ENCODE data around the gene MYMK. TPM values are rescaled to one million over a fixed set of nuclear protein-coding genes. Genes with fewer than 3 reads are reported as not detected.

MYMK gene
- total RNA-seq, 2 donors from 2014 or later: not detected

DNA sequence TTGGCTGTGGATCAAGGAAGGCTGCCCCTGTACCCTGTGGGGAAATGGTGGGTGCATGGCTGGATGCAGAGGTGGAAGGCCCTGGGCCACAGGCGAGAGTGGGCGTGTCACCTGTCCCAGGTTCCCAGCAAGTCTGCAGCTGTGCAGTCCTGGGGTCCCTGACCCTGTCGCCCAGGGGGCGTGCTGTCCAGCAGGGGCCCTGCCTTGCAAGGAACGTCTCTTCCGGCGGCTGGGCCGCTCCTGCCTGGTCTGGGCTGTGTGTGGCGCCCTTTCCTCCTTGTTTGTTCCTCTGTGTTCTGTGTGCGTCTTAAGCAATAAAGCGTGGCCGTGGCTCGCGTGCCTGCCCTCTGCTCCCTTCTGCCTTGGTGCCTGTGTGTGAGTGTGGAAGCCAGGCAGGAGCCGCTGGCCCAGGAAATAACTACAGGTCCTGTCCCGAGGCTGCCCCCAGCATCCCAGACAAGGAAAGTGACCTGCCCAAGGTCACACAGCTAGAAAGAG is 54.3 kb downstream of the MYMK start:
- Mint-ChIP-seq H3K36me3 (ENCODE audit: insufficient read depth in 2 of 2) (no peaks in the 10 kb centered on the region), H3K27ac (no peak overlapping the region), H3K27me3 (ENCODE audit: low read depth) (no peaks in the 10 kb centered on the region), H3K9me3 (no peaks in the 10 kb centered on the region), H3K4me3 (no peak overlapping the region), H3K4me1 (ENCODE audit: low read depth) (no peaks in the 10 kb centered on the region)
- no peak for DNase-seq
- no peak for ATAC-seq (replicated peaks in 1 of 2)

DNA sequence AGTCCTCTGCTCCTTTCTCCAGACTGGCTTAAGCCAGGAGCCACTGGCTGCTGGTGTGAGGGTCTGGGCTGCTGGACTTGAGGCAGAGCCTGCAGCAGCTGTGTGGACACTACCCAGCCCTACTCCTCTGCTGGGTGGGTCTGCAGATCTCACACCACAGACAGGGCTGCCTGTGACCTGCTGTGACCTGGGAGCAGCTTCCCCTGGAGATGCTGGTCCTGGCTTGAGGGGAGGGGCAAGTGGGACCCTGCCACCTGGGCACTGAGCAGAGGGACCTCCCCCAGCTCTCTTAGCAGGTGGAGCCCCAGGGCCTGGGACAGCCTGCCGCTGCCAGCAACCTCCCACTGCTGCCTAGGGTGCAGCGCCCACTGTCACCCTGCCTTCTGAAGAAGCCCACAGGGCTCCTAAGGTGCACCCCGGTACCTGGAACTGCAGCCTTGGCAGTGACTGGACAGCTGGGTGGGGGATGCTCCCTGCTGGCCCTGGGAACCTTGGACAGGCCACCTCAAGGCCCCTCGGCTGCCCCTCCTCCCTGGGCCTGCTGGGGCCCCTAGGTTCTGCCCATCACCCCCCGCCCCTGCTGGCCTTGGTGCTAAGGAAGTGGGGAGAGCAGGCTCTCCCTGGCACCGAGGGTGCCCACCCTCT is 55.9 kb downstream of the MYMK start:
- Mint-ChIP-seq H3K4me1 (ENCODE audit: low read depth) (no peaks in the 10 kb centered on the region), H3K27me3 (ENCODE audit: low read depth) (no peaks in the 10 kb centered on the region), H3K4me3 (no peak overlapping the region), H3K9me3 (no peaks in the 10 kb centered on the region), H3K36me3 (ENCODE audit: insufficient read depth in 2 of 2) (no peaks in the 10 kb centered on the region), H3K27ac (no peak overlapping the region)
- DNase-seq (no peak), ATAC-seq (replicated peaks in 1 of 2) (no peak)

DNA sequence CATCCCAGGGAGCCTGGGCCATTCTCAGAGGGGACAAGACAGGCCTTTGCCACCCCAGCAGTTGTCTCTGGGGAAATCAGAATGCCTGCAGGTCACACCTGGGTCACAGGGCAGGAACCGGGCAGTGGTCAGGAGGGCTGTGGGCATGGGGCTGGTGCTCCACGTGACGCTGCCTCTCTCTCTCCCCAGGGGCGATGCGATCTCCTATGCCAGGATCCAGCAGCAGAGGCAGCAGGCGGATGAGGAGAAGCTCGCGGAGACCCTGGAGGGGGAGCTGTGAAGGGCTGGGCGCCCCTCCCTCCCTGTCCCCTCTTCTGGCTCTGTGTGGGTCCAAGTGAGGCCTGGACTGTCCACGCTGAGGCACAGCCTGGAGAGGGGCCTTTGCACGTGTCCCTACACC is 56.4 kb downstream of the MYMK start:
- Mint-ChIP-seq H3K36me3 (ENCODE audit: insufficient read depth in 2 of 2) (no peaks in the 10 kb centered on the region), H3K4me3 (no peak overlapping the region), H3K27ac (no peak overlapping the region), H3K9me3 (no peaks in the 10 kb centered on the region), H3K4me1 (ENCODE audit: low read depth) (no peaks in the 10 kb centered on the region), H3K27me3 (ENCODE audit: low read depth) (no peaks in the 10 kb centered on the region)
- DNase-seq: no peak
- no peak for ATAC-seq (replicated peaks in 1 of 2)

- H3K36me3 Mint-ChIP-seq (ENCODE audit: insufficient read depth in 2 of 2): no peaks in the 10 kb centered on the region
- no peak for DNase-seq
- no peaks in the 10 kb centered on the region for H3K9me3 Mint-ChIP-seq
- no peaks in the 10 kb centered on the region for H3K4me1 Mint-ChIP-seq (ENCODE audit: low read depth)
- ATAC-seq (replicated peaks in 1 of 2): no peak
- no peaks in the 10 kb centered on the region for H3K27me3 Mint-ChIP-seq (ENCODE audit: low read depth)
- H3K27ac Mint-ChIP-seq: no peak overlapping the region
- no peak overlapping the region for H3K4me3 Mint-ChIP-seq
These were observed 57.7 kb downstream of the MYMK start for GRCh38 chr9:133467101-133467500.

- ATAC-seq (replicated peaks in 1 of 2) (no peak), DNase-seq (no peak)
- H3K27me3 Mint-ChIP-seq (ENCODE audit: low read depth): no peaks in the 10 kb centered on the region
- H3K27ac Mint-ChIP-seq: no peak overlapping the region
- H3K4me3 Mint-ChIP-seq: no peak overlapping the region
- no peaks in the 10 kb centered on the region for H3K4me1 Mint-ChIP-seq (ENCODE audit: low read depth)
- no peaks in the 10 kb centered on the region for H3K9me3 Mint-ChIP-seq
- H3K36me3 Mint-ChIP-seq (ENCODE audit: insufficient read depth in 2 of 2): no peaks in the 10 kb centered on the region
These were observed 58.8 kb downstream of the MYMK start for GRCh38 chr9:133465984-133466383.

- no peak overlapping the region for H3K27ac Mint-ChIP-seq
- no peaks in the 10 kb centered on the region for H3K27me3 Mint-ChIP-seq (ENCODE audit: low read depth)
- DNase-seq: no peak
- H3K36me3 Mint-ChIP-seq (ENCODE audit: insufficient read depth in 2 of 2): no peaks in the 10 kb centered on the region
- H3K4me1 Mint-ChIP-seq (ENCODE audit: low read depth): no peaks in the 10 kb centered on the region
- no peak for ATAC-seq (replicated peaks in 1 of 2)
- no peaks in the 10 kb centered on the region for H3K9me3 Mint-ChIP-seq
- no peak overlapping the region for H3K4me3 Mint-ChIP-seq
These were observed 60.1 kb downstream of the MYMK start for GRCh38 chr9:133464638-133465037.

Other genes with a start within 250 kb of the MYMK start
- gene ABO, start 249.8 kb downstream of the MYMK start, total RNA-seq: not detected
- 10 to 100 TPM; 13.7 to 14.0 TPM for gene SURF6, start 188.8 kb downstream of the MYMK start, total RNA-seq
- 10 to 100 TPM; 27.4 to 31.5 TPM for gene MED22, start 176.8 kb downstream of the MYMK start, total RNA-seq
- gene RPL7A, start 176.7 kb downstream of the MYMK start, total RNA-seq: 1,000 to 10,000 TPM; 2,529 to 2,856 TPM
- gene SURF1, start 168.5 kb downstream of the MYMK start, total RNA-seq: 10 to 100 TPM; 32.7 to 33.4 TPM
- gene SURF2, start 168.4 kb downstream of the MYMK start, total RNA-seq: 10 to 100 TPM; 14.7 to 19.9 TPM
- gene SURF4, start 148.9 kb downstream of the MYMK start, total RNA-seq: 100 to 1,000 TPM; 426 to 494 TPM
- 1 to 10 TPM in 1 of 2 donors, under 1 TPM in 1; 0.88 to 1.3 TPM for gene STKLD1, start 148.6 kb downstream of the MYMK start, total RNA-seq
- 10 to 100 TPM; 22.9 to 25.0 TPM for gene REXO4, start 106.9 kb downstream of the MYMK start, total RNA-seq
- gene ADAMTS13, start 102.6 kb downstream of the MYMK start, total RNA-seq: 1 to 10 TPM; 3.9 to 4.7 TPM
- 1 to 10 TPM; 1.3 to 2.8 TPM for gene CACFD1, start 65.0 kb downstream of the MYMK start, total RNA-seq
- gene SLC2A6, start 45.9 kb downstream of the MYMK start, total RNA-seq: 1 to 10 TPM; 2.0 to 2.6 TPM
- gene ADAMTSL2, start 9.7 kb upstream of the MYMK start, total RNA-seq: under 1 TPM; 0.07 to 0.17 TPM
- gene FAM163B, start 84.4 kb upstream of the MYMK start, total RNA-seq: not detected
- gene DBH, start 111.4 kb upstream of the MYMK start, total RNA-seq: not detected
- gene SARDH, start 213.4 kb upstream of the MYMK start, total RNA-seq: 1 to 10 TPM; 1.6 to 4.7 TPM